Measurements from ENCODE around the gene KIF1B. TPM values are rescaled to one million over a fixed set of nuclear protein-coding genes. Genes with fewer than 3 reads are reported as not detected.

KIF1B gene
- total and polyA plus RNA-seq, 8 donors, result 4.0 to 82.2 (median 26.3) TPM

GRCh38 chr1:10181154-10181553, 29.2 kb upstream of the KIF1B start:
- Histone ChIP-seq H3K9me3 (no peaks in the 10 kb centered on the region), H3K36me3 (peaks cover 21 to 52% (median 45%) of the 10 kb centered on the region in 4 donors), H3K4me3 (no peak overlapping the region), H3K27ac (no peak overlapping the region), H3K4me1 (no peaks in the 10 kb centered on the region), H3K27me3 (no peaks in the 10 kb centered on the region)
- no peak for TF ChIP-seq POLR2AphosphoS5 (IDR thresholded peaks at IDR 0.05)
- no peak for TF ChIP-seq POLR2A (IDR thresholded peaks at IDR 0.05)
- TF ChIP-seq EP300 (IDR thresholded peaks at IDR 0.05), result no peak
- no peak for TF ChIP-seq CTCF (IDR thresholded peaks at IDR 0.05)
- 88 to 92% (median 90%) methylated on average over 7 of the region's 7 CpGs for WGBS, 5 donors
- intact Hi-C loops (cut with DNase I; ENCODE audit: low total_unique reads), result no loop called here
- DNase-seq, result no peak

- Histone ChIP-seq H3K36me3 (peaks cover under 1 to 12% (median 10%) of the 10 kb centered on the region in 4 donors), H3K4me3 (no peak overlapping the region), H3K4me1 (no peaks in the 10 kb centered on the region), H3K27ac (no peak overlapping the region), H3K27me3 (no peaks in the 10 kb centered on the region), H3K9me3 (no peaks in the 10 kb centered on the region)
- TF ChIP-seq POLR2AphosphoS5 (IDR thresholded peaks at IDR 0.05) (no peak), EP300 (IDR thresholded peaks at IDR 0.05) (no peak), CTCF (IDR thresholded peaks at IDR 0.05) (no peak), POLR2A (IDR thresholded peaks at IDR 0.05) (no peak)
- intact Hi-C loops (cut with DNase I; ENCODE audit: low total_unique reads), result no loop called here
- no peak for DNase-seq
- 72 to 97% (median 83%) methylated on average over 2 of the region's 2 CpGs for WGBS, 5 donors
Observed at GRCh38 chr1:10185759-10186158, 24.6 kb upstream of the KIF1B start.

- no peaks in the 10 kb centered on the region for H3K9me3 ChIP-seq
- no peaks in the 10 kb centered on the region for H3K4me1 ChIP-seq
- no peak overlapping the region for H3K4me3 ChIP-seq
- no peak overlapping the region for H3K27ac ChIP-seq
- 86 to 93% (median 89%) methylated on average over 12 of the region's 12 CpGs for WGBS, 5 donors
- TF ChIP-seq POLR2A (IDR thresholded peaks at IDR 0.05), result no peak
- TF ChIP-seq CTCF (IDR thresholded peaks at IDR 0.05), result no peak
- no peak for TF ChIP-seq POLR2AphosphoS5 (IDR thresholded peaks at IDR 0.05)
- H3K27me3 ChIP-seq, result no peaks in the 10 kb centered on the region
- intact Hi-C loops (cut with DNase I; ENCODE audit: low total_unique reads), result no loop called here
- peaks cover 0 to 5% (median 3%) of the 10 kb centered on the region in 4 donors for H3K36me3 ChIP-seq
- DNase-seq, result no peak
Observed at GRCh38 chr1:10186331-10187025, 23.9 kb upstream of the KIF1B start.

GRCh38 chr1:10187026-10187334, 23.4 kb upstream of the KIF1B start:
- no peak for TF ChIP-seq CTCF (IDR thresholded peaks at IDR 0.05)
- TF ChIP-seq POLR2A (IDR thresholded peaks at IDR 0.05), result no peak
- TF ChIP-seq EP300 (IDR thresholded peaks at IDR 0.05), result no peak
- TF ChIP-seq POLR2AphosphoS5 (IDR thresholded peaks at IDR 0.05), result no peak
- Histone ChIP-seq H3K27me3 (no peaks in the 10 kb centered on the region), H3K4me3 (no peak overlapping the region), H3K4me1 (no peaks in the 10 kb centered on the region), H3K36me3 (peaks cover 0 to under 1% (median 0%) of the 10 kb centered on the region in 4 donors), H3K27ac (no peak overlapping the region), H3K9me3 (no peaks in the 10 kb centered on the region)
- intact Hi-C loops (cut with DNase I; ENCODE audit: low total_unique reads), result no loop called here
- WGBS, 5 donors, result 94 to 97% (median 97%) methylated on average over 4 of the region's 4 CpGs
- DNase-seq, result no peak
